Progenitor cell of endocrine pancreas (in vitro differentiated cells): ENCODE measurements around the gene MAP1LC3A. TPM values are rescaled to one million over a fixed set of nuclear protein-coding genes. Genes with fewer than 3 reads are reported as not detected.

ENCODE experiments used
- DNase-seq: peaks from one replicate; pipeline ENCODE4 v3.0.0; 2021; ENCODE audit warnings: low spot score; ENCODE audit not compliant: unreplicated experiment
- H3K27ac Mint-ChIP-seq: 2 replicates; pipeline ENCODE4 v1.8.0; 2021; ENCODE audit warnings: mild to moderate bottlenecking, moderate library complexity, mixed read lengths
- H3K27me3 Mint-ChIP-seq: 2 replicates; pipeline ENCODE4 v1.8.0; 2021; ENCODE audit warnings: mixed read lengths
- H3K36me3 Mint-ChIP-seq: 2 replicates; pipeline ENCODE4 v1.8.0; 2022; ENCODE audit warnings: mixed read lengths; ENCODE audit not compliant: insufficient read depth
- H3K4me1 Mint-ChIP-seq: 2 replicates; pipeline ENCODE4 v1.8.0; 2021; ENCODE audit warnings: low read depth, mixed read lengths
- H3K4me3 Mint-ChIP-seq: 2 replicates; pipeline ENCODE4 v1.8.0; 2021; ENCODE audit warnings: low read depth, mild to moderate bottlenecking, moderate library complexity, mixed read lengths
- H3K9me3 Mint-ChIP-seq: 2 replicates; pipeline ENCODE4 v1.8.0; 2021; ENCODE audit warnings: low read depth, mixed read lengths
- CTCF ChIP-seq: fragments of 200-600 bp; sonication (generic); IDR thresholded peaks from one replicate; pipeline ENCODE4 v1.5.0; 2021; ENCODE audit warnings: antibody characterized with exemption, mild to moderate bottlenecking; ENCODE audit not compliant: unreplicated experiment
- total RNA-seq: library from RNA; stranded (reverse); gene quantifications from 2 replicates; pipeline ENCODE4 v1.2.1, GENCODE V29; 2021

The MAP1LC3A gene
- total RNA-seq, 1 donor from 2014 or later: 52.8 TPM

GRCh38 chr20:34553366-34553867 lies 5.1 kb upstream of the MAP1LC3A start:
- H3K4me3 Mint-ChIP-seq: no peak overlapping the region
- no peak for DNase-seq

GRCh38 chr20:34557936-34558319 lies 590 bp upstream of the MAP1LC3A start:
- Mint-ChIP-seq H3K4me1 (peaks cover 6% of the 10 kb centered on the region), H3K4me3 (peak overlapping the region; percentile 85), H3K36me3 (peaks cover 8% of the 10 kb centered on the region), H3K27me3 (peaks cover 9% of the 10 kb centered on the region), H3K27ac (peak overlapping the region; percentile 96), H3K9me3 (no peaks in the 10 kb centered on the region)
- TF ChIP-seq CTCF: no peak
- no peak for DNase-seq

More at GRCh38 chr20:34553366-34553867, 5.1 kb upstream of the MAP1LC3A start:
- Mint-ChIP-seq H3K36me3 (peaks cover 3% of the 10 kb centered on the region), H3K27me3 (peaks cover 9% of the 10 kb centered on the region), H3K9me3 (no peaks in the 10 kb centered on the region), H3K27ac (no peak overlapping the region), H3K4me1 (peaks cover 14% of the 10 kb centered on the region)
- TF ChIP-seq CTCF: no peak

GRCh38 chr20:34559311-34560140 lies 1.0 kb downstream of the MAP1LC3A start:
- Mint-ChIP-seq H3K9me3 (no peaks in the 10 kb centered on the region), H3K27me3 (peaks cover 9% of the 10 kb centered on the region), H3K36me3 (peaks cover 8% of the 10 kb centered on the region), H3K4me1 (peaks cover 6% of the 10 kb centered on the region), H3K27ac (peak overlapping the region; percentile 94), H3K4me3 (peak overlapping the region; percentile 67)
- TF ChIP-seq CTCF: no peak
- DNase-seq: no peak

- TF ChIP-seq CTCF: no peak
- Mint-ChIP-seq H3K9me3 (no peaks in the 10 kb centered on the region), H3K4me3 (peak overlapping the region; percentile 59), H3K4me1 (peaks cover 6% of the 10 kb centered on the region), H3K36me3 (peaks cover 8% of the 10 kb centered on the region), H3K27ac (peak overlapping the region; percentile 88), H3K27me3 (peaks cover 9% of the 10 kb centered on the region)
- DNase-seq: no peak
These were observed 1.6 kb downstream of the MAP1LC3A start for GRCh38 chr20:34560141-34560523.

GRCh38 chr20:34560614-34561013 lies 2.1 kb downstream of the MAP1LC3A start:
- Mint-ChIP-seq H3K27me3 (peaks cover 9% of the 10 kb centered on the region), H3K9me3 (no peaks in the 10 kb centered on the region), H3K4me3 (no peak overlapping the region), H3K27ac (no peak overlapping the region), H3K4me1 (peaks cover 6% of the 10 kb centered on the region), H3K36me3 (peaks cover 8% of the 10 kb centered on the region)
- DNase-seq: no peak
- no peak for TF ChIP-seq CTCF
